ENCODE data around the gene PPP1CC.
"Not testable (repeated sequence)": the region's sequence is repeated elsewhere in the genome, so short reads cannot be mapped to it uniquely, and the experiment has no call there.

The PPP1CC gene

DNA sequence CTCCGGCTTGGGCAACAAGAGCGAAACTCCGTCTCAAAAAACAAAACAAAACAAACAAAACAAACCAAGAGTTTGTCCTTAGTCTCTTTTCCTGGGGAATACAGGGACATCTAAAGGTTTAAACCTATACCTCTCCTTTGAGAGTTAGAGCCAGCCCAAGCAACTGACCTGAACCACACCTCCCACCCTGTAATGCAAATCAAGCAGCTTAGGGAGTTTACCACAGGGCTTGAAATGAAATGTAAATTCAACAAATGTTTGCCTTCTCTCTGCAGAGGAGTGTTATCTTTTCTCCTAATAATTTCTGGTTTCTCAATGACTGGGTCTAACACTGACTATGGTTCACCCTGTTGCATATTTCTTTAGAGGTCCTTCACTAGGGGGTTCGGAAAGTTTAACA lies 16.7 kb downstream of the PPP1CC start:
- DNase-seq (ENCODE audit: low read depth in 1 of 2, low spot score in 1 of 2): no peak

DNA sequence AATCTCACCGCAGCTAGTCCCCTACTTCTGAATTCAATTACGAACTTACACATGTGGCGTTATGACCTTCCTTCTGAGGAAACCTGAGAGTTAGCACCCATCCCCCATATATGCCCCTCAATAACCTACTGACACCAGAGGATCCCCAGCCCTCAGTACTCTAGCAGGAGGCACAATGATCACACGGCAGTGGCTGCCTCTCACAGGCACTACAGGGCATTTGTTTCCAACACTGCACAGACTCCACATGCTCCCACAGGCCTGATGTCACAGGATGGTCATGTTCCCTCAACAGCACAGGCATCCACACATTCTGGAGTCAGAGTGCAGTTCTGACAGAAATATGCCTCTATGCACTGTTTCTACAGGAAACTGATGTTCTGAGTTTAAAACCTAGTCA lies 17.4 kb downstream of the PPP1CC start:
- no peak for DNase-seq (ENCODE audit: low read depth in 1 of 2, low spot score in 1 of 2)

DNA sequence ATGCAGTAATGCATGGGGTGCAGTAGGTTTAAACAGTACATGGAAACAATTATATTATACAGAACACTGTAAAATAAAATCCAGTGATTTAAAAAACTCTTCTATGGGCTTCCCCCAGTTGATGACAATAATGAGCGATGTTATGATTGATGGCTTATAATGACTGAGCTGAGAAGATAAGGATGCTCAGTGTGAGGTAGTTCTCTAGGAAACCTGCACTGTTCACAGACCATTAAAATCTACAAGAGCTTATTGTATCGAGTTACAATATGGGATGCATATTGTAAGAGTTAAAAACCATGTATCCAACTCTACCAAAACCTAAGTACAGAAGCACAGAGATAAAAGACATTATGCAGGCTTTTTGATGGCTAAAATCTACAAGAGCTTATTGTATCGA lies 19.8 kb downstream of the PPP1CC start:
- not testable (repeated sequence) for DNase-seq (ENCODE audit: low read depth in 1 of 2, low spot score in 1 of 2)

DNA sequence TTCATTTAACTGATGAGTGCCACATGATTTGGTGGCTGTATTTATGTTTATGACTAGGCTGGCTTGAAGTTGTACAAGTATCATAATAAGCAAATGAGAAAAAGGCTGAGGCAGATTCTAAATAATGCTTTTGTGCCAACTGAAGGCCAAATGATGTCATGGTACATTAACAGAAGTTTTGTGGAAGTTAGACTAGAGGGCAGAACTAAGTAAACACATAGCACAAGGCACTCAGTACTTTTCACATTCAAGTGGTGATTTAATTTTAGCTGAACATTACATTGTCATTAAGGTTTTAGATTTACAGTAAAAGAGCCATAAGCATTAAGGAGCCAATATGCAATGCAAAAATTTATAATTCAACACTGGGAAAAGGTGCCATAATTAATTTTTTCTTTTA lies 21.1 kb downstream of the PPP1CC start:
- DNase-seq (ENCODE audit: low read depth in 1 of 2, low spot score in 1 of 2): no peak

DNA sequence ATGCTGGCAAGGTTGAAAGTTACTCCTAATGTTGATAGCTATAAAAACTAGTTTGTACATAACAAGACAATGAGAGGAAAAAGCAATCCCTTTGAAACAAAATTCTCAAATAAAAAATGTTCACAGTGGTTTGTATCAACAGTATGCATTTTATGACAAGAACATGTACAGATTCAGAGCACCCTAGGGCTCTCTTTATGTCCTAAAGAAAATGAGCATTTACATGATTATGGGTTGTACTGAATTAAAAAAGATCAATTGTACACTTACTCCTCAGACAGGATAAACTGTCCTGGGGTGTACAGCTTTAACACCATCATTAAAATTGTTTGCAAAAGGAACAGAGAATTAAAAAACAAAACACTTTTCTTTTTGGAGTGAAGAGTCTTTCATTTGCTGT lies 22.2 kb downstream of the PPP1CC start:
- DNase-seq (ENCODE audit: low read depth in 1 of 2, low spot score in 1 of 2): no peak

DNA sequence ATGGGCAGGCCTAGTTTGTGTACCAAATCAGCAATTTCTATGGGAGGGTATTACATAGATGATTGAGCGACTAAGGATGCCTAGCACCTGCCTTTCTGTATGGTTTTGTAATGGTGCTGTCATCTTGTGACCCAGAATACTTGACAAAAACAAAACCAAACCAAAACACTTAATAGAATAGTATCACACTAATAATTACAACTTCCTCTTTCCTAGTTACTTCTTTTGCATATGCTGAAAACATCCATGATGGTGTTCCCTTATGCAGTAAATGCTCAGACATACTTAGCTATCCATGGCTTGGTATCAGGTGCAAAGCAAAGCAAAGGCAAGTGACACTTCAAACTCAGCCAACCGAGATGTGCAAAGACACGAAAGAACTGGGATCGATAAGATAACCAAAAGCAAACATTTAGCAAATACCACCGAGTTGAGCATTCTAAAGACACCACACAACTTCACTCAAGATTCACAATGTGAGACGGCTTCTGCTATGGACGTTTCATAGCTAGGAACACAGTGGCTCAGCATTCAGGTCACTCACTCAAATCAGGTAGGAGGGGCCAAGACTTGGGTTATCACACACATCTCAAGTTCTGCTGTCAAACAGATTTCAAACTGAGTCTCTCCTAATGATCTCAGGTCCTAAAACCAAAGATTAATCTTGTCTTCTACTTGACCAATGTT lies 24.3 kb downstream of the PPP1CC start:
- DNase-seq (ENCODE audit: low read depth in 1 of 2, low spot score in 1 of 2): no peak

DNA sequence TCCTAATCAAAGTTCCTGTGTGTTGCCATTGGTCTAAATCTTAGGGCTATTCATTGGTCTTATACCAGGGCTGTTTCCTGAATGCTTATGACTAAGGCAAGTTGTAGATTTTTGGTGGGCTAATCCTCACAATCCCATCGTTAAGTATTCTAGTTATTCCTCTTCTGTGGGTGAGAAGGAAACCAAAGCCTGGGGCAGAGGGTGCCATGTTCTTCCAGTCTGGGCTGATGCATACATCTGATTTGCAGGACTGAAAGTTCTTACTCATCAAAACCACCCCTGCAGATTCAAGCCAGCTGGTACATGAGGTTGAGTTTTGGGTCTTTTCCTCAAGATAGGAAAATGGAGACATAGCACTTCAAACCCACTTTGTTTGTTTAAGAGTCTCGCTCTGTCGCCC lies 25.7 kb downstream of the PPP1CC start:
- DNase-seq (ENCODE audit: low read depth in 1 of 2, low spot score in 1 of 2): peak in 1 of 2 donors; percentile 18

DNA sequence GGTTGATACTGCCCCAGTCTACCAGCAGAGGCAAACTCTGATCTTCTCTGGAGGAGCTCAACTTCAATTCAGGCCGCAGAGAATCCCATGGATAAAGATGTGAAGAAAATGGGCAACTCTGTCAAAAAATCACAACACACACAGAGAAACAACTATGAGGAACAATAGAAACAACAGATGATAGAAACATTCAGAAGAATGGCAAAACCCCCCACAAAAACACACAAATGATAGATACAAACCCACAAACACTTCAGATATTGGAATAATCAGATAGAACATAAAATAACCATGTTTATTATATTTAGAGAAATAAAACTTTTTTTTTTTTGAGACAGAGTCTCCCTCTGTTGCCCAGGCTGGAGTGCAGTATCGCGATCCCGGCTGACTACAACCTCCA lies 33.8 kb downstream of the PPP1CC start:
- no peak for DNase-seq (ENCODE audit: low read depth in 1 of 2, low spot score in 1 of 2)

DNA sequence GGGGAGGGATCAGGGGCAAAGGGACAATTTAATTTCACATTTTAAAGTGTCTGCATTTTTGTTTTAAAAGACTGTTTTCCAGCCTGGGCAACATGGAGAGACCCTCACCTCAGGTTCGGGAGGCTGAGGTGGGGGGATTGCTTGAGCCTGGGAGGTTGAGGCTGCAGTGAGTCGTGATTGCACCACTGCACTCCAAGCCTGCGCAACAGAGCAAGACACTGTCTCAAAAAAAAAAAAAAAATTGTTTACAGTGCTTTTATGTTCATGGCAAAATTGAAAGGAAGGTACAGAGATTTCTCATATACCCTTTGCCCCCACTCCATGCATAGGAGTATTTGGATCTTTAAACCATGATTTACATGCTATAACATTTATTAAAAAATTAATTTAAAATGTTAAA lies 37.4 kb downstream of the PPP1CC start:
- DNase-seq (ENCODE audit: low read depth in 1 of 2, low spot score in 1 of 2): no peak

DNA sequence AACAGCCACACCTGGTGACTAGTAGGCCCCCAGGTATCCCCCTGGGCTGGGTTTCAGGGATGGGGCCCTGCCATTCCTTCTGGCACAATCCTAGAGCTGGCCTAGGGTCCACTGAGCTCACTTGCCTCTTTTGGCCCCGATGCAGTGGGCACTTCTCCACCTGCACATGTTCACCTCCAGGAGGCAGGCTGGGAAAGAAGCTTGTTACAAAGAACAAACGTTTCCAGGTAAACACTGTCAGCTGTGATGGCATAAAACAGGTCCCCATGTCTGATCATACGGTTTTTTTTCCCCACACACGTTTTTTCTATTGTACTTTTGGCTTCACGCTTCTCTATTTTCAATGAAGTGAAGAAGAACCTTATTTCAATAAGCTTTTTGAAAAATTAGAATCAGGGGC lies 37.9 kb downstream of the PPP1CC start:
- no peak for DNase-seq (ENCODE audit: low read depth in 1 of 2, low spot score in 1 of 2)

DNA sequence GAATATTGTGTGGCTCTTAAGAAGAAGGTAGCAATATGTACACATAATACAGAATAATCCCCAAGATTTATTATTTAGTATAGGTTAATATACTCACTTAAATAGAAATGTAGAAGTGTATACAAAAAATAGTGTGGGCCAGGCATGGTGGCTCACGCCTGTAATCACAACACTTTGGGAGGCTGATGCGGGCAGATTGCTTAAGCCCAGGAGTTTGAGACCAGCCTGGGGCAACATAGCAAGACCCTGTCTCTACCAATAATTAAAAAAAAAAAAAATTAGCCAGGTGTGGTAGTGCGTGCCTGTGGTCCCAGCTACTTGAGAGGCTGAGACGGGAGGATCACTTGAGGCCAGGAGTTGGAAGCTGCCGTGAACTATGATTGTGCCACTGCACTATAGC lies 38.5 kb downstream of the PPP1CC start:
- DNase-seq (ENCODE audit: low read depth in 1 of 2, low spot score in 1 of 2): no peak

DNA sequence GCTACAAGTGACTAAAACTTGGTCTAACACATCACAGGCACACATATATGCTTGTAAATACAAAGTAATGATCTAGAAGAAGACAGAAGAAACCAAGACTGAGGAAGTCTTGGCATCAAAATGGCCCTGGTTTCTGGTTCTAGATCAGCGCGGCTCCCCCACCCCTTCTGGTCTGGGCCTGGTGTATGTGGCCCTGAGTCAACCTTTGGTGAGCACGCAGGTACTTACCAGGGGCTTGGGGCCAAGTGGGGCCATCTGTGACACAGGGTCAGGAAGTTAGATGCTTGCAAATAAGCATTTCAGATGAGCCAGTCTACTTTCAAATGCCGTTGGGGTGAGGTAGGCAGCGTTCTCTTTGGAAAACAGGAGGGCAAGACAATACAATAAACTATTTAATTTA lies 40.6 kb downstream of the PPP1CC start:
- DNase-seq (ENCODE audit: low read depth in 1 of 2, low spot score in 1 of 2): no peak

DNA sequence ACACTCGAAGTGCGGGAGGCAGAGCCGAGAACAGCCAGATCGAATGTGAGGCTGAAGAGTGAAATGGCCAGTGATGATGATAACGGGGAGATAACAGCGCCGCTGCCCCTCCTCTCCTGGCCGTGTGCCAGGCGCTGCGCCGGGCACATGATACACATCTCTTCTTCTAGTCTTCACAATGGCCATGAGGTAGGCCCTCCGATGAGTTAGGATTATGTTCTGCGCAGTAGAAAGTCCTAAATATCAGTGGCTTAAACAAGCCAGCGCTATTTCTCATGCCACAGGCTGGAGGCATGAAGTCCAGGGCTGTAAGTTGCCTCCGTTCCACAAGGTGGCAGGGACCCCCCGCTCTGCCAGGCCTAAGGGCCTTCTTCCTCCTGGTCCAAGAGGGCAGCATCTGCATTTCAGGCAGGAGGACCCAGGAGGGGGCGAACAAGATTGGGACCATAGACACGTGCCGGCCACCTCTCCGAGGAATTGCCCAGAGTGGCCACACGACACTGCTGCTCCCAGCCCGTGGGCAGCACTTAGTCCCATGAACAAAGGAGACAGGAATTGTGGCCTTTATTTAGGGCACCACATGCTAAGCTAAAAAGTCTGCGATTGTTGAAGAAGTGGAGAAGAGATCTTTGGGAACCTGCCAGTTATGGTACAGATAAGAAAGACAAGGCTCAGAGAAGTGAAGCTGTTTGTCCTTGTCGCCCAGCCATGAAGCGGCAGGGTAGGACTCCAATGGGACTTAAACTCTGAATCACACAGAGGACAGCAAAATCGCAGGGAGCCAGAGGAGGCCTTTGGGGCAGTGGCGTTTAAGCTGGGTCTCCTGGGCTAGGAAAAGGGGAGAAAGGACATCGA lies 42.9 kb downstream of the PPP1CC start:
- no peak for DNase-seq (ENCODE audit: low read depth in 1 of 2, low spot score in 1 of 2)

DNA sequence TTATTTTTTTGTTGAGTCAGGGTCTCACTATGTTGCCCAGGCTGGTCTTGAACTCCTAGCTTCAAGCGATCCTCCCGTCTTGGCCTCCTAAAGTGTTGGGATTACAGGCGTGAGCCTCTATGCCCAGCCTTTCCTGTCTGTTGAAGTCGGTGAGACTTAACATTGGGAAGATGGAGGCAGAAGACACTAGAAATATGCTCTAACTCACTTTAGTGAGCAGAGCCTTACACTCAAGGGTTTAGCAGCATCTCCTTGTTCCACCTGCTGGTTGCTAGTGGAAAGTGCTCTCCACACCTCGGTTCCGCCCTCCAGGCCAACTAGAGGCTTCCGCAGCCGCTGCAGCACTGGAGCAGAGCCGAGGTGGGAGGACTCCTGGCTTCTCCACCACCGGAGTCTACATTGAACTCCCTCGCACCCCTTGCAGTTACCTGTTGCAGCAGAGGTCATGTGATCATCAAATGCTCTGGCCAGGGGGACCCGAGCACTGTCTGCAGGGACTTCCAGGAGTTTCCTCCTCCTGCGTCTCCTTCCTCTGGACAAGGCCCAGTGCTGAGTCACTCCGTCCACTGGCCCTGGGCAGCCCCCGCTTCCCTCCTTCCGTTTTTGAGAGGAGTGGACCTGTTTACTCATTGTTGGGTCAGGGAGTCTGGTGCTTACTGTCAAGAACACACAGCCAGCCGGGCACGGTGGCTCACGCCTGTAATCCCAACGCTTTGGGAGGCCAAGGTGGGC lies 44.4 kb downstream of the PPP1CC start:
- DNase-seq (ENCODE audit: low read depth in 1 of 2, low spot score in 1 of 2): peak; percentile 40 to 73

DNA sequence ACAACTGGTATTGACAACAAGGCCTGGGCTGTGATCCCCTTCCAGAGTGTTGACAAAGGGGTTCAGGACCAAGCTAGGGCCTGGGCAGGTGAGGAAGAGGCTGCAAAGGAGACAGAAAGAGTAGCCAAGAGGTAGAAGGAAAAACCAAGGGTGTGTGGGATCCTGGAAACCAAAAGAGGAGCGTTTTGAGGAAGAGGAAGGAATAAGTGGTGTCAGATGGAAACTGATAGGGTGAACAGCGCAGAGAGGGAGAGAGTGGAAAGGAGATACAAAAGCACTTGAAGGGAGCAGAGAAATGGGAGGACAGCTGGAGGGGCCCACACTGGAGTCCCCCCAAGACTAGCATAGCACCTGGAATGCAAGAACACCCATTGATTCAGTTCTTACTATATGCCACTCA lies 45.5 kb downstream of the PPP1CC start:
- DNase-seq (ENCODE audit: low read depth in 1 of 2, low spot score in 1 of 2): no peak

DNA sequence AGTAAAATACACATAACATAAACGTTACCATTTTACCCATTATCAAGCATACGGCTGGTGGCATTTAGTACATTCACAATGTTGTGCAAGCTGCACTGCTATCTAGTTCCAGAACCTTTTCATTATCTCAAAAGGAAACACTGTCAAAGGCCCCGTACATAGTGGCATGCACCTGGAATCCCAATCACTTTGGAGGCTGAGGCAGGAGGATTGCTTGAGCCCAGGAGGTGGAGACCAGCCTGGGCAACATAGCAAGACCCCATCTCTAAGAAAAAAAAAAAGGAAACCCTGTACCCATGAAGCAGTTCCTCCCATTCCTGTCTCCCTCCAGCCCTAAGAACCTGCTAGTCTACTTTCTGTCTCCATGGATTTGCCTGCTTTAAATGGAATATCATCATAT lies 46.4 kb downstream of the PPP1CC start:
- DNase-seq (ENCODE audit: low read depth in 1 of 2, low spot score in 1 of 2): no peak

DNA sequence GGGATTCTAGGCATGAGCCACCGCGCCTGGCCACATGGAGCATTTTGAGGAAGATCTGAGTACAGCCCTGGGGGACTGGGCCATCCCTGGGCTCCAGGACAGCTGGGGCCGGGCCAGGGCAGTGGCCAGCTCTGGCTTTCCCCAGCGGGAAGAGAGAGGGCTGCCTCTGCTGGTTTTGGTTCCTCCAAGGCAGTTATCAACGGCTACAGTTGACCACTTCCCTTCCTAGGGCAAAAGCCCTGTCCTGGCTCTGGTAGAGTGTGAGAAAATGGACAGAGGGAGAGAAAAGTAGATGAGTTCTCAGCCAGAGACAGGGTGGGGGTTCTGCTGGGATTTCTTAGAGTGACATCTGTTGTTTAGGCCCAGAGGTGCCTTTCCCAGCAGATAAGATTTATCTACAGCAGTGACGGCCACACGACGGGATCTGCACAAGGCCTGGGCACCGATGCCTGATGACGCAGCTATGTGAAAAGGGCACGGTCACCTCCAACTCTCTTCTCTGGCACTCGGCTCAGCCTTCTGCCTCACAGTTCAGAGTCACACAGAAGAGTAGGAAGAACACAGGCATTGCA lies 48.3 kb downstream of the PPP1CC start:
- DNase-seq (ENCODE audit: low read depth in 1 of 2, low spot score in 1 of 2): no peak

DNA sequence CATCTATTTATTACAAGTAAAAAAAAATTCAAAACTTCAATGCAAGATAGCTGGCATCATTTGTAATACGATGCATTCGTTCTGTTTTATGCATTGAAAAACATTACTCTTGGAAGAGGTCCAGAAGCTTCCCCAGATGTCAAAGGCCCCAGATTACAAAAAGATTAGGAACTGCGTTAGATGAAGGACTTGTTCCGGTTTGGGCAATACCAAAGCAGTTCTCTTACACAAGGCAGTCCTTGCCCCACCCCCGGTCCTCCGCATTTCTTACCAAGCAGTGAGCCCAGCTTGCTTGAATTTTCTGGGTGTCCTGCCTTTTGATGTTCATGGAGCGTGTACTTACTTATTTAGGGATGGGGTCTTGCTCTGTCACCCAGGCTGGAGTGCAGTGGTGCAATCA lies 49.0 kb downstream of the PPP1CC start:
- DNase-seq (ENCODE audit: low read depth in 1 of 2, low spot score in 1 of 2): no peak

DNA sequence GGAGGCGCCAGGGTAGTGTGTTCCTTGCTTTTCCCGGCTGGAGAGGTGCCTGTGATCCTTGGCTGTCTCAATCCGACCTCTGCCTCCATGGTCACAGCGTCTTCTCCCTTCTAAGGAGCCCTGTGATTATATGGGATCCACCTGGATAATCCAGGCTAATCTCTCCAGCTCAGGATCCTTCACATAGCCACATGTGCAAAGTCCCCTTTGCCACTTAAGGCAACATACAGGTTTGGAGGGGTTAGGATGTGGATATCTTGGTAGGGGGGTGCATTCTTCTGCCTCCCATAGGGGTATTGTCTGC lies 52.6 kb downstream of the PPP1CC start:
- DNase-seq (ENCODE audit: low read depth in 1 of 2, low spot score in 1 of 2): no peak

DNA sequence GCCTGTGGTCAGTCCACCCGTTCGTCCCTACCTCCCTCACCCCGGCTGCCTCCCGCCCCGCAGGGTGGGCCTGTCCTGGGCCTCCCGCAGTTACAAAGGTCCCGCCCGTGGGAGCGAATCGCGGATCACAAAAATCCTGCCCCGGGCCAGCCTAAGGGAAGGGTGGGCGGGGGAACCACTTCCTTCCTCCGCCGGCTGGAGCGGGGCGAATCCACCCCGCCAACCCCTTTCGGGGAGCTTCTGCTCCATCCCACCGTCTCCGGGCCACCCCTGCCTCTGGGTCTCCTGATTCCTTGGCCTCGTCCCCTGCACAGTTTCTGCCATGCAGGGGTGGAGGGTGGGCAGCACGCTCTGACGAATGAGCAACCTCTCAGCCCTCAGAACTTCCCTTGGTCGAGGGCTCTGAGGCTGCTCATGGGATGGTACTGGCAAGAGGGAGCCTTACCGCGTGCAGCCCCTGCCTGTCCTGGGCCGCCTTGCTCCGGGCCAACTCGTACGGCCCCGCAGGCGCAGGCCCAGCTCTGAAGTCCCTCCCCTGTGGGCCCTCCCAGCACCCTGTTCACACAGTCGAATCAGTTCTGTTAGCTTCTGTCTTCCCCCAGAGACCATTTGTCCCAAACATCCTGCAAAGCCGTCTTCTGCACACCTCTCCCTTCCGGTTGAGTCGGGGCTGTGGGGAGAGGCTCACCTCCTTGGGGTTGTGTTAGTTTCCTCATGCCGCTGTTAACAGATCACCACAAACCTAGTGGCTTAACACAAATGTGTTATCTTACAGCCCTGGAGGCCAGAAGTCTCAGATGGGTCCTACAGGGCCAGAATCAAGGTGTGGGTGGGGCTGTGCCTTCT lies 53.2 kb downstream of the PPP1CC start:
- DNase-seq (ENCODE audit: low read depth in 1 of 2, low spot score in 1 of 2): peak; percentile 17 to 19

All from activated CD4-positive, alpha-beta T cell treated with anti-CD3 and anti-CD28 coated beads, Interleukin-2, amount 50 U/mL, for 24 hours (primary cell).